HCT116 (cell line): ENCODE results near the gene MRPS7. TPM values are rescaled to one million over a fixed set of nuclear protein-coding genes. Genes with fewer than 3 reads are reported as not detected.

Experiments
- ATAC-seq: fragments of 200-7000 bp; cut with Tn5 transposase; 2 replicates; pipeline ENCODE4 v1.9.1; 2020; ENCODE audit warnings: mild to moderate bottlenecking, moderate library complexity
- BruUV-seq: library from RNA; stranded (reverse); fragments of 400-500 nt; replicated peaks from 2 replicates; lab custom pipeline; 2021; lab: Mats Ljungman, UMichigan
- CTCF ChIA-PET: fragments of 300-600 bp; sonication (Branson Sonifier 250); formaldehyde crosslinking; loops from one replicate; lab custom pipeline; 2021; ENCODE audit warnings: antibody characterized with exemption; lab: Charles Lee
- POLR2A ChIA-PET: fragments of 300-600, 350-600 bp; sonication (Branson Sonifier 250); formaldehyde crosslinking; loops from one replicate; lab custom pipeline; 2021; ENCODE audit warnings: antibody characterized with exemption; lab: Charles Lee
- RAD21 ChIA-PET, 2 experiments: fragments of 300-600 bp; sonication (Branson Sonifier 250); formaldehyde crosslinking; loops; one replicate each; lab custom pipeline; 2023; ENCODE audit warnings: low total read pairs in 2 of 2; ENCODE audit not compliant: uncharacterized antibody in 2 of 2, unreplicated experiment in 2 of 2, low non-redundant PET in 1 of 2; lab: Charles Lee
- DNase-seq: peaks from one replicate; pipeline ENCODE4 v3.0.0-alpha.2; 2010; ENCODE audit warnings: low read depth, low spot score
- H2AFZ ChIP-seq: fragments of 200-600 bp; shearing (Covaris generic), sonication (generic); 2 replicates; pipeline ENCODE4 v1.6.1; 2017; ENCODE audit warnings: low read depth, mixed run types, mixed read lengths, antibody characterized with exemption, low read length; ENCODE audit not compliant: poor library complexity, severe bottlenecking
- H3K27ac ChIP-seq: 2 replicates; pipeline ENCODE4 v1.5.1; 2012; ENCODE audit warnings: low read depth, low read length
- H3K27me3 ChIP-seq: fragments of 200-600 bp; sonication (generic); 2 replicates; pipeline ENCODE4 v1.6.1; 2016; ENCODE audit warnings: mixed run types, low read length, mixed read lengths; ENCODE audit not compliant: insufficient read depth
- H3K36me3 ChIP-seq, 2 experiments: fragments of 200-500 bp in 1 of 2; fragments of 200-600 bp in 1 of 2; sonication (Bioruptor generic) in 1 of 2; sonication (generic) in 1 of 2; 2 replicates each; pipeline versions ENCODE4 v1.5.1 to v1.6.1; 2014 to 2016; ENCODE audit warnings: low read length in 2 of 2, inconsistent platforms in 1 of 2, mixed read lengths in 1 of 2, mixed run types in 1 of 2; ENCODE audit not compliant: insufficient read depth in 2 of 2, control insufficient read depth in 1 of 2
- H3K4me1 ChIP-seq, 2 experiments: fragments of 200-600 bp in 1 of 2; sonication (generic) in 1 of 2; 2 replicates each; pipeline versions ENCODE4 v1.5.1 to v1.6.1; 2012 to 2017; ENCODE audit warnings: low read length in 2 of 2, inconsistent platforms in 1 of 2, mild to moderate bottlenecking in 1 of 2, mixed read lengths in 1 of 2, mixed run types in 1 of 2, moderate library complexity in 1 of 2; ENCODE audit not compliant: insufficient read depth in 2 of 2, control insufficient read depth in 1 of 2
- H3K4me2 ChIP-seq: fragments of 200-600 bp; sonication (generic); 2 replicates; pipeline ENCODE4 v1.6.1; 2017; ENCODE audit warnings: mixed run types, low read length, mixed read lengths
- H3K4me3 ChIP-seq, 2 experiments: fragments of 200-600 bp in 1 of 2; sonication (generic) in 1 of 2; replicated peaks in 1 of 2; 2 replicates each; pipeline ENCODE4 v1.5.1; 2011 to 2016; ENCODE audit warnings: low read length in 2 of 2, control low read depth in 1 of 2, low read depth in 1 of 2, mild to moderate bottlenecking in 1 of 2, mixed read lengths in 1 of 2, mixed run types in 1 of 2
- H3K79me2 ChIP-seq: fragments of 200-600 bp; sonication (generic); 2 replicates; pipeline ENCODE4 v1.6.1; 2017; ENCODE audit warnings: mild to moderate bottlenecking, mixed run types, low read length, moderate library complexity, mixed read lengths; ENCODE audit not compliant: insufficient read depth
- H3K9ac ChIP-seq: fragments of 200-600 bp; sonication (generic); 2 replicates; pipeline ENCODE4 v1.6.1; 2016; ENCODE audit warnings: low read length, mixed read lengths
- H3K9me2 ChIP-seq: fragments of 200-600 bp; sonication (generic), shearing (Covaris generic); 2 replicates; pipeline ENCODE4 v1.6.1; 2017; ENCODE audit warnings: mixed run types, mild to moderate bottlenecking, moderate library complexity; ENCODE audit not compliant: insufficient read depth
- H3K9me3 ChIP-seq, 2 experiments: fragments of 200-500 bp in 1 of 2; fragments of 200-600 bp in 1 of 2; sonication (Bioruptor generic) in 1 of 2; sonication (generic) in 1 of 2; 2 replicates each; pipeline ENCODE4 v1.6.1; 2014 to 2017; ENCODE audit warnings: low read length in 2 of 2, mixed read lengths in 2 of 2, inconsistent platforms in 1 of 2, low read depth in 1 of 2, mild to moderate bottlenecking in 1 of 2, mixed run types in 1 of 2, moderate library complexity in 1 of 2; ENCODE audit not compliant: control insufficient read depth in 1 of 2, insufficient read depth in 1 of 2
- H4K20me1 ChIP-seq: fragments of 200-600 bp; sonication (generic), shearing (Covaris generic); 2 replicates; pipeline ENCODE4 v1.6.1; 2017; ENCODE audit warnings: mixed run types, mild to moderate bottlenecking, moderate library complexity; ENCODE audit not compliant: insufficient read depth
- ATF3 ChIP-seq: IDR thresholded peaks from 2 replicates; pipeline ENCODE4 v1.6.1; 2012
- CBX3 ChIP-seq: IDR thresholded peaks from 2 replicates; pipeline ENCODE4 v1.6.1; 2012; ENCODE audit warnings: low read depth
- EGR1 ChIP-seq: IDR thresholded peaks from 2 replicates; pipeline ENCODE4 v1.6.1; 2012; ENCODE audit warnings: low read depth
- JUND ChIP-seq: IDR thresholded peaks from 2 replicates; pipeline ENCODE4 v1.6.1; 2012
- POLR2A ChIP-seq: IDR thresholded peaks from 2 replicates; pipeline ENCODE4 v1.7.0; 2011; ENCODE audit warnings: borderline replicate concordance; ENCODE audit not compliant: insufficient read depth, insufficient read length; ENCODE audit errors: extremely low read depth
- POLR2AphosphoS5 ChIP-seq: IDR thresholded peaks from 2 replicates; pipeline ENCODE4 v1.6.1; 2011; ENCODE audit warnings: mild to moderate bottlenecking, low read depth, low read length, moderate library complexity
- REST ChIP-seq: IDR thresholded peaks from 2 replicates; pipeline ENCODE4 v1.6.1; 2012; ENCODE audit warnings: low read depth
- SIN3A ChIP-seq: IDR thresholded peaks from 2 replicates; pipeline ENCODE4 v1.6.1; 2012; ENCODE audit warnings: low read depth
- SP1 ChIP-seq: IDR thresholded peaks from 2 replicates; pipeline ENCODE4 v1.6.1; 2012; ENCODE audit warnings: low read depth
- SRF ChIP-seq: IDR thresholded peaks from 2 replicates; pipeline ENCODE4 v1.6.1; 2012; ENCODE audit warnings: low read depth
- ZNF274 ChIP-seq: fragments of 200-500 bp; sonication (Bioruptor generic); IDR thresholded peaks from 2 replicates; pipeline ENCODE4 v1.6.1; 2014; ENCODE audit warnings: mild to moderate bottlenecking, low read depth, low read length, inconsistent platforms
- intact Hi-C: fragments of 100-400 bp; cut with micrococcal nuclease; formaldehyde crosslinking; loops from 2 replicates; pipeline ENCODE4 v1.10.0; 2022
- total RNA-seq: library from RNA; stranded (reverse); gene quantifications from one replicate; pipeline ENCODE4 v1.2.1, GENCODE V29; 2021; ENCODE audit not compliant: unreplicated experiment
- TF ChIP-seq, protein P1 (sequence below): IDR thresholded peaks from 2 replicates; pipeline ENCODE4 v1.6.1; 2012
- TF ChIP-seq, protein P2 (sequence below), 3 experiments: fragments of 200-600 bp in 1 of 3; sonication (generic) in 1 of 3; IDR thresholded peaks in 2 of 3; conservative IDR thresholded peaks in 1 of 3; 2 replicates each; pipeline ENCODE4 v1.5.1; 2012 to 2017; ENCODE audit warnings: low read depth in 2 of 3, low read length in 2 of 3, antibody characterized with exemption in 1 of 3, borderline replicate concordance in 1 of 3, control low read depth in 1 of 3, mild to moderate bottlenecking in 1 of 3, mixed read lengths in 1 of 3, mixed run types in 1 of 3, moderate library complexity in 1 of 3; ENCODE audit not compliant: insufficient read depth in 1 of 3

MRPS7 gene
- total RNA-seq, 1 experiment from 2014 or later: 104 TPM

GRCh38 chr17:75287221-75287620 is 25.5 kb downstream of the MRPS7 start:
- no peaks in the 10 kb centered on the region for H3K9me3 ChIP-seq
- no peak overlapping the region for H2AFZ ChIP-seq
- no peak overlapping the region for H3K4me3 ChIP-seq
- peaks cover 10 to 15% of the 10 kb centered on the region in 2 experiments for H3K4me1 ChIP-seq
- CTCF ChIA-PET: interaction anchor here (1.2 to 1.9 kb wide), 2 partner anchors 14 to 16 kb away, joined by 4 to 6 read pairs; partner anchors contain the start of gene MIF4GD
- no peak for ATAC-seq
- no TSS peak for BruUV-seq
- no peak for TF ChIP-seq SP1
- no peak for TF ChIP-seq POLR2AphosphoS5
- TF ChIP-seq, protein P1, sequence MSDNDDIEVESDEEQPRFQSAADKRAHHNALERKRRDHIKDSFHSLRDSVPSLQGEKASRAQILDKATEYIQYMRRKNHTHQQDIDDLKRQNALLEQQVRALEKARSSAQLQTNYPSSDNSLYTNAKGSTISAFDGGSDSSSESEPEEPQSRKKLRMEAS: no peak
- TF ChIP-seq REST: no peak
- no peak for TF ChIP-seq EGR1
- TF ChIP-seq CBX3: no peak
- TF ChIP-seq SRF: no peak
- no peak for TF ChIP-seq POLR2A
- TF ChIP-seq, protein P2, sequence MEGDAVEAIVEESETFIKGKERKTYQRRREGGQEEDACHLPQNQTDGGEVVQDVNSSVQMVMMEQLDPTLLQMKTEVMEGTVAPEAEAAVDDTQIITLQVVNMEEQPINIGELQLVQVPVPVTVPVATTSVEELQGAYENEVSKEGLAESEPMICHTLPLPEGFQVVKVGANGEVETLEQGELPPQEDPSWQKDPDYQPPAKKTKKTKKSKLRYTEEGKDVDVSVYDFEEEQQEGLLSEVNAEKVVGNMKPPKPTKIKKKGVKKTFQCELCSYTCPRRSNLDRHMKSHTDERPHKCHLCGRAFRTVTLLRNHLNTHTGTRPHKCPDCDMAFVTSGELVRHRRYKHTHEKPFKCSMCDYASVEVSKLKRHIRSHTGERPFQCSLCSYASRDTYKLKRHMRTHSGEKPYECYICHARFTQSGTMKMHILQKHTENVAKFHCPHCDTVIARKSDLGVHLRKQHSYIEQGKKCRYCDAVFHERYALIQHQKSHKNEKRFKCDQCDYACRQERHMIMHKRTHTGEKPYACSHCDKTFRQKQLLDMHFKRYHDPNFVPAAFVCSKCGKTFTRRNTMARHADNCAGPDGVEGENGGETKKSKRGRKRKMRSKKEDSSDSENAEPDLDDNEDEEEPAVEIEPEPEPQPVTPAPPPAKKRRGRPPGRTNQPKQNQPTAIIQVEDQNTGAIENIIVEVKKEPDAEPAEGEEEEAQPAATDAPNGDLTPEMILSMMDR (IDR thresholded peaks at IDR 0.05 in 2 of 3, conservative IDR thresholded peaks at IDR 0.05 in 1 of 3; ENCODE audit: borderline replicate concordance in 1 of 3, insufficient read depth in 1 of 3, low read depth in 2 of 3, low read length in 2 of 3): no peak
- no peak for TF ChIP-seq ATF3
- no peak for TF ChIP-seq SIN3A
- TF ChIP-seq ZNF274: no peak
- no peak for TF ChIP-seq JUND
- TF ChIP-seq, all 23 proteins: peak for 0
- Histone ChIP-seq H3K9ac (no peak overlapping the region), H3K27me3 (no peaks in the 10 kb centered on the region), H3K79me2 (peaks cover 35% of the 10 kb centered on the region), H3K36me3 (peaks cover 12 to 27% of the 10 kb centered on the region in 2 experiments), H3K9me2 (no peaks in the 10 kb centered on the region), H3K27ac (no peak overlapping the region), H4K20me1 (no peaks in the 10 kb centered on the region), H3K4me2 (no peak overlapping the region)
- POLR2A ChIA-PET: no interaction called here
- DNase-seq: no peak
- RAD21 ChIA-PET: interaction anchor here in 1 of 2 experiments (0.6 kb wide), 1 partner anchor 418 kb away, joined by 3 read pairs; no protein-coding TSS in a partner anchor
- intact Hi-C loops: no loop called here
